H1 (cell line): ENCODE data around the gene SLC2A2. TPM values are rescaled to one million over a fixed set of nuclear protein-coding genes. Genes with fewer than 3 reads are reported as not detected.
A peak's percentile ranks its signal among the peaks of the same experiment; 100 is the strongest.

Experiments used
- CTCF ChIA-PET: fragments of 300-600 bp; sonication (Branson Sonifier 250); formaldehyde crosslinking; loops from one replicate; lab custom pipeline; 2021; ENCODE audit not compliant: partially characterized antibody; lab: Charles Lee
- POLR2A ChIA-PET: fragments of 300-600 bp; sonication (Branson Sonifier 250); formaldehyde crosslinking; loops from one replicate; lab custom pipeline; 2021; ENCODE audit warnings: inconsistent platforms; ENCODE audit not compliant: partially characterized antibody; lab: Charles Lee
- DNase-seq, 2 experiments: peaks; one replicate each; pipeline versions ENCODE4 v3.0.0 to v3.0.0-alpha.2; 2010 to 2022; ENCODE audit warnings: low spot score in 2 of 2, low read depth in 1 of 2, mixed read lengths in 1 of 2
- FAIRE-seq: peaks from 2 replicates; lab custom pipeline; 2011; peaks lifted over from hg19 to GRCh38; lab: Jason Lieb, UNC
- H2AFZ ChIP-seq: 2 replicates; pipeline ENCODE4 v1.8.1; 2012; ENCODE audit warnings: low read length, inconsistent platforms
- H2AK5ac ChIP-seq: 2 replicates; pipeline ENCODE4 v1.6.1; 2013; ENCODE audit warnings: low read depth, low read length
- H2BK120ac ChIP-seq: replicated peaks from 2 replicates; pipeline ENCODE3; 2013; ENCODE audit warnings: low read depth, low read length, inconsistent platforms
- H2BK12ac ChIP-seq: 2 replicates; pipeline ENCODE4 v1.6.1; 2013; ENCODE audit warnings: low read depth, low read length
- H2BK15ac ChIP-seq: 2 replicates; pipeline ENCODE4 v1.6.1; 2013; ENCODE audit warnings: low read length
- H2BK20ac ChIP-seq: 2 replicates; pipeline ENCODE4 v1.6.1; 2013; ENCODE audit warnings: low read length
- H2BK5ac ChIP-seq: 2 replicates; pipeline ENCODE4 v1.6.1; 2013; ENCODE audit warnings: low read depth, low read length
- H3K14ac ChIP-seq: 2 replicates; pipeline ENCODE4 v1.6.1; 2013; ENCODE audit warnings: inconsistent platforms; ENCODE audit not compliant: insufficient read length
- H3K18ac ChIP-seq: 2 replicates; pipeline ENCODE4 v1.6.1; 2013; ENCODE audit warnings: low read length; ENCODE audit errors: extremely low read depth
- H3K23ac ChIP-seq: 2 replicates; pipeline ENCODE4 v1.6.1; 2013; ENCODE audit warnings: inconsistent platforms; ENCODE audit not compliant: insufficient read length
- H3K23me2 ChIP-seq: 2 replicates; pipeline ENCODE4 v1.6.1; 2013; ENCODE audit warnings: low read depth, low read length
- H3K27ac ChIP-seq: 2 replicates; pipeline ENCODE4 v1.6.1; 2011; ENCODE audit warnings: low read depth, low read length, inconsistent platforms
- H3K27me3 ChIP-seq, 4 experiments: replicated peaks in 1 of 4; 1 replicate in 1 of 4; 2 replicates in 3 of 4; pipeline versions ENCODE4 v1.6.1 to v1.8.1; 2011 to 2013; ENCODE audit warnings: low read length in 3 of 4, mild to moderate bottlenecking in 3 of 4, inconsistent platforms in 2 of 4, mixed read lengths in 2 of 4, moderate library complexity in 1 of 4; ENCODE audit not compliant: control insufficient read depth in 3 of 4, insufficient read depth in 3 of 4; ENCODE audit errors: extremely low read depth in 1 of 4
- H3K36me3 ChIP-seq, 4 experiments: 2 replicates each; pipeline versions ENCODE4 v1.6.1 to v1.8.1; 2011 to 2013; ENCODE audit warnings: mild to moderate bottlenecking in 4 of 4, low read length in 3 of 4, moderate library complexity in 2 of 4, control low read depth in 1 of 4, inconsistent platforms in 1 of 4; ENCODE audit not compliant: insufficient read depth in 4 of 4, control insufficient read depth in 2 of 4
- H3K4ac ChIP-seq: replicated peaks from 2 replicates; pipeline ENCODE3; 2013; ENCODE audit warnings: low read length, low read depth, mixed read lengths, inconsistent platforms; ENCODE audit not compliant: insufficient read length
- H3K4me1 ChIP-seq, 4 experiments: replicated peaks in 1 of 4; 1 replicate in 1 of 4; 2 replicates in 3 of 4; pipeline versions ENCODE4 v1.6.1 to v1.8.1; 2011 to 2013; ENCODE audit warnings: low read length in 3 of 4, inconsistent platforms in 2 of 4, mixed read lengths in 1 of 4; ENCODE audit not compliant: insufficient read depth in 4 of 4, control insufficient read depth in 3 of 4
- H3K4me2 ChIP-seq, 2 experiments: 2 replicates each; pipeline versions ENCODE4 v1.6.1 to v1.8.1; 2011 to 2013; ENCODE audit warnings: low read depth in 2 of 2, low read length in 2 of 2, control low read depth in 1 of 2, inconsistent platforms in 1 of 2, mild to moderate bottlenecking in 1 of 2; ENCODE audit not compliant: insufficient read depth in 1 of 2
- H3K4me3 ChIP-seq, 4 experiments: fragments of 200-600, 300-600 bp in 1 of 4; sonication (generic), shearing (Covaris generic), sonication (Bioruptor Twin) in 1 of 4; 2 replicates each; pipeline versions ENCODE4 v1.5.1 to v1.8.1; 2011 to 2016; ENCODE audit warnings: low read length in 4 of 4, low read depth in 3 of 4, control low read depth in 2 of 4, inconsistent platforms in 2 of 4, mild to moderate bottlenecking in 2 of 4, mixed read lengths in 1 of 4, moderate library complexity in 1 of 4; ENCODE audit not compliant: insufficient read depth in 2 of 4; ENCODE audit errors: extremely low read depth in 1 of 4
- H3K56ac ChIP-seq: replicated peaks from 2 replicates; pipeline ENCODE3; 2013; ENCODE audit warnings: low read depth, mild to moderate bottlenecking, mixed read lengths, low read length, inconsistent platforms; ENCODE audit not compliant: insufficient read length
- H3K79me1 ChIP-seq: 2 replicates; pipeline ENCODE4 v1.6.1; 2013; ENCODE audit warnings: low read depth, low read length, control low read depth
- H3K79me2 ChIP-seq, 2 experiments: 2 replicates each; pipeline versions ENCODE4 v1.6.1 to v1.8.1; 2012 to 2013; ENCODE audit warnings: low read length in 2 of 2, mild to moderate bottlenecking in 2 of 2, inconsistent platforms in 1 of 2; ENCODE audit not compliant: insufficient read depth in 2 of 2, control insufficient read depth in 1 of 2
- H3K9ac ChIP-seq, 4 experiments: replicated peaks in 1 of 4; 1 replicate in 1 of 4; 2 replicates in 3 of 4; pipeline versions ENCODE4 v1.6.1 to v1.8.1; 2011 to 2013; ENCODE audit warnings: low read depth in 3 of 4, low read length in 3 of 4, control low read depth in 2 of 4, mild to moderate bottlenecking in 2 of 4, moderate library complexity in 2 of 4, inconsistent platforms in 1 of 4; ENCODE audit errors: extremely low read depth in 1 of 4
- H3K9me3 ChIP-seq, 2 experiments: 2 replicates each; pipeline versions ENCODE4 v1.6.1 to v1.8.1; 2012 to 2013; ENCODE audit warnings: mild to moderate bottlenecking in 2 of 2, moderate library complexity in 2 of 2, control low read depth in 1 of 2, inconsistent platforms in 1 of 2, low read depth in 1 of 2, low read length in 1 of 2, mixed read lengths in 1 of 2; ENCODE audit not compliant: insufficient read depth in 2 of 2
- H4K20me1 ChIP-seq, 2 experiments: replicated peaks in 1 of 2; 2 replicates each; pipeline versions ENCODE3 to v1.8.1; 2011 to 2013; ENCODE audit warnings: inconsistent platforms in 2 of 2, low read length in 2 of 2, mild to moderate bottlenecking in 1 of 2; ENCODE audit not compliant: insufficient read depth in 2 of 2, control insufficient read depth in 1 of 2
- H4K5ac ChIP-seq: 2 replicates; pipeline ENCODE4 v1.6.1; 2013; ENCODE audit warnings: low read length, low read depth, mixed read lengths, inconsistent platforms; ENCODE audit not compliant: insufficient read length
- H4K8ac ChIP-seq: 2 replicates; pipeline ENCODE4 v1.8.0; 2013; ENCODE audit warnings: mild to moderate bottlenecking, moderate library complexity, low read length, inconsistent platforms; ENCODE audit not compliant: insufficient read depth; ENCODE audit errors: extremely low read depth
- H4K91ac ChIP-seq: replicated peaks from 2 replicates; pipeline ENCODE3; 2013; ENCODE audit warnings: low read length, mixed read lengths, inconsistent platforms; ENCODE audit not compliant: insufficient read length
- ATF2 ChIP-seq: IDR thresholded peaks from 2 replicates; pipeline ENCODE4 v1.6.1; 2012; ENCODE audit warnings: low read length, inconsistent platforms
- BRCA1 ChIP-seq: IDR thresholded peaks from 2 replicates; pipeline ENCODE4 v1.6.1; 2012; ENCODE audit warnings: low read depth, low read length, improper control_type of control experiment
- CEBPB ChIP-seq: IDR thresholded peaks from 2 replicates; pipeline ENCODE4 v1.6.1; 2012; ENCODE audit warnings: low read depth, low read length
- CHD2 ChIP-seq: IDR thresholded peaks from 2 replicates; pipeline ENCODE4 v1.6.1; 2012; ENCODE audit warnings: low read length, improper control_type of control experiment
- CTCF ChIP-seq, 3 experiments: IDR thresholded peaks; 1 replicate in 2 of 3; 2 replicates in 1 of 3; pipeline versions ENCODE4 v1.5.1 to v1.6.1; 2011; ENCODE audit warnings: low read length in 3 of 3, mild to moderate bottlenecking in 3 of 3, inconsistent platforms in 2 of 3, low read depth in 1 of 3, moderate library complexity in 1 of 3; ENCODE audit not compliant: insufficient read depth in 1 of 3; ENCODE audit errors: control extremely low read depth in 1 of 3
- GABPA ChIP-seq: IDR thresholded peaks from 2 replicates; pipeline ENCODE4 v1.6.1; 2011; ENCODE audit warnings: mild to moderate bottlenecking, low read length, moderate library complexity, borderline replicate concordance; ENCODE audit not compliant: insufficient read depth
- KDM4A ChIP-seq: IDR thresholded peaks from one replicate; pipeline ENCODE4 v1.7.1; 2012; ENCODE audit warnings: low read depth, mild to moderate bottlenecking, moderate library complexity, low read length, inconsistent platforms; ENCODE audit not compliant: severe bottlenecking
- NANOG ChIP-seq: IDR thresholded peaks from 2 replicates; pipeline ENCODE4 v1.6.1; 2011; ENCODE audit warnings: low read length, low read depth, mild to moderate bottlenecking, inconsistent platforms; ENCODE audit not compliant: insufficient read depth, poor library complexity, severe bottlenecking
- RBBP5 ChIP-seq: IDR thresholded peaks from 2 replicates; pipeline ENCODE4 v1.7.1; 2012; ENCODE audit warnings: low read depth, mild to moderate bottlenecking, inconsistent platforms, low read length, moderate library complexity, borderline replicate concordance
- TAF7 ChIP-seq: optimal IDR thresholded peaks from 2 replicates; pipeline ENCODE3; 2011; ENCODE audit warnings: low read depth, mild to moderate bottlenecking, inconsistent platforms, low read length, moderate library complexity, borderline replicate concordance
- WGBS, 2 experiments: shearing (Covaris generic) in 1 of 2; methylation state at CpG; one replicate each; pipeline versions ENCODE4 v1.1.6 to v1.1.7; 2013 to 2015; ENCODE audit warnings: low lambda C conversion rate in 2 of 2, mixed read lengths in 2 of 2, inconsistent platforms in 1 of 2, low coverage in 1 of 2, missing lambda C conversion rate in 1 of 2; ENCODE audit not compliant: insufficient replicate concordance in 2 of 2, insufficient coverage in 1 of 2, insufficient read length in 1 of 2; ENCODE audit errors: extremely low coverage in 1 of 2, missing lambda C conversion rate in 1 of 2; 5-methylcytosine and 5-hydroxymethylcytosine counted together
- polyA plus RNA-seq, 7 experiments: library from polyadenylated mRNA; depleted of rRNA in 3 of 7; stranded (reverse) in 5 of 7; unstranded in 2 of 7; fragments of >200 nt in 5 of 7; fragments of 200-250 nt in 2 of 7; gene quantifications; 1 replicate in 5 of 7; 2 replicates in 1 of 7; 4 replicates in 1 of 7; pipeline versions ENCODE4 v1.2.1 to v1.2.3, GENCODE V29; 2011 to 2013; ENCODE audit warnings: missing spikeins in 2 of 7, mixed read lengths in 2 of 7
- total RNA-seq: library from RNA; stranded (reverse); fragmentation: NEBNext Ultra II Directional; extraction: Animal tissue kit (Norgen Biotek cat#: 25700); gene quantifications from 2 replicates; pipeline ENCODE4 v1.2.1, GENCODE V29; 2021

Gene SLC2A2
- total and polyA plus RNA-seq, 2 of the 8 experiments (the other 6 are each of a cell fraction or from before 2014, with no cell fraction given): not detected

- Histone ChIP-seq H3K79me2 (no peaks in the 10 kb centered on the region), H3K23ac (no peak overlapping the region), H2AK5ac (no peak overlapping the region), H3K14ac (no peak overlapping the region), H3K9me3 (no peaks in the 10 kb centered on the region), H3K18ac (no peak overlapping the region), H4K91ac (no peak overlapping the region), H2BK12ac (no peak overlapping the region), H2BK5ac (no peak overlapping the region), H2AFZ (no peak overlapping the region), H4K20me1 (no peaks in the 10 kb centered on the region), H3K56ac (no peak overlapping the region), H3K36me3 (no peaks in the 10 kb centered on the region), H2BK20ac (no peak overlapping the region), H2BK120ac (no peak overlapping the region), H3K4ac (no peak overlapping the region), H3K9ac (no peak overlapping the region), H4K5ac (no peak overlapping the region), H3K79me1 (no peaks in the 10 kb centered on the region), H3K4me3 (no peak overlapping the region), H4K8ac (peak overlapping the region; percentile 35; the same call in 1 of the 2 replicates), H3K27ac (no peak overlapping the region), H3K23me2 (no peaks in the 10 kb centered on the region), H3K4me1 (no peaks in the 10 kb centered on the region), H2BK15ac (no peak overlapping the region), H3K4me2 (no peak overlapping the region), H3K27me3 (no peaks in the 10 kb centered on the region)
- WGBS, 2 experiments: 95% methylated on average over 3 of the region's 3 CpGs; no CpG with 5 or more reads in 1 of the 2 experiments
- ChIA-PET POLR2A (no interaction called here), CTCF (interaction anchor here (0.9 to 2.4 kb wide), 4 partner anchors 8 to 32 kb away, joined by 3 to 8 read pairs (median 4); no protein-coding TSS in a partner anchor)
- FAIRE-seq (no peak), DNase-seq (no peak)
- TF ChIP-seq KDM4A (no peak), CEBPB (no peak), TAF7 (no peak), CTCF (IDR thresholded peaks at IDR 0.05; ENCODE audit: control extremely low read depth in 1 of 3, insufficient read depth in 1 of 3, low read depth in 1 of 3, low read length in 3 of 3) (no peak), ATF2 (no peak), CHD2 (no peak), BRCA1 (no peak), GABPA (no peak), RBBP5 (no peak), NANOG (no peak)
Measured at GRCh38 chr3:170988378-170988777, 38.1 kb downstream of the SLC2A2 start.
